RPMI8226 (cell line): ENCODE results near the gene ROR2.

Source experiments
- DNase-seq: peaks from one replicate; pipeline ENCODE4 v3.0.0-alpha.2; 2015

The ROR2 gene

GRCh38 chr9:91948101-91948596 lies 1.9 kb downstream of the ROR2 start:
- DNase-seq = no peak

- DNase-seq = no peak
Measured at GRCh38 chr9:91946653-91947488, 3.2 kb downstream of the ROR2 start.

- DNase-seq = no peak
Measured at GRCh38 chr9:91946196-91946595, 3.8 kb downstream of the ROR2 start.

- DNase-seq = no peak
Measured at GRCh38 chr9:91945277-91946085, 4.5 kb downstream of the ROR2 start.

GRCh38 chr9:91944711-91945110 lies 5.3 kb downstream of the ROR2 start:
- DNase-seq = no peak

- no peak for DNase-seq
Measured at GRCh38 chr9:91943478-91944470, 6.3 kb downstream of the ROR2 start.

- DNase-seq = no peak
Measured at GRCh38 chr9:91942201-91942600, 7.8 kb downstream of the ROR2 start.

GRCh38 chr9:91939978-91940377 lies 10.1 kb downstream of the ROR2 start:
- DNase-seq = no peak

- no peak for DNase-seq
Measured at GRCh38 chr9:91937727-91938126, 12.3 kb downstream of the ROR2 start.

- no peak for DNase-seq
Measured at GRCh38 chr9:91937056-91937455, 13.0 kb downstream of the ROR2 start.

GRCh38 chr9:91935805-91936514 lies 14.1 kb downstream of the ROR2 start:
- no peak for DNase-seq

- DNase-seq = no peak
Measured at GRCh38 chr9:91935066-91935749, 14.8 kb downstream of the ROR2 start.

- no peak for DNase-seq
Measured at GRCh38 chr9:91934654-91935053, 15.4 kb downstream of the ROR2 start.

GRCh38 chr9:91933556-91934352 lies 16.3 kb downstream of the ROR2 start:
- DNase-seq = no peak

- no peak for DNase-seq
Measured at GRCh38 chr9:91930475-91930874, 19.6 kb downstream of the ROR2 start.

- DNase-seq = no peak
Measured at GRCh38 chr9:91929331-91929730, 20.7 kb downstream of the ROR2 start.

- no peak for DNase-seq
Measured at GRCh38 chr9:91927922-91928510, 22.0 kb downstream of the ROR2 start.

- no peak for DNase-seq
Measured at GRCh38 chr9:91924090-91924489, 25.9 kb downstream of the ROR2 start.

- no peak for DNase-seq
Measured at GRCh38 chr9:91923145-91923544, 26.9 kb downstream of the ROR2 start.

- no peak for DNase-seq
Measured at GRCh38 chr9:91921371-91921770, 28.7 kb downstream of the ROR2 start.
